Measurements from ENCODE around the gene IQGAP2. TPM values are rescaled to one million over a fixed set of nuclear protein-coding genes. Genes with fewer than 3 reads are reported as not detected.

Gene IQGAP2
- total and polyA plus RNA-seq, 2 of the 8 experiments (the other 6 are each of a cell fraction or from before 2014, with no cell fraction given) = 19.7 to 66.0 TPM

DNA sequence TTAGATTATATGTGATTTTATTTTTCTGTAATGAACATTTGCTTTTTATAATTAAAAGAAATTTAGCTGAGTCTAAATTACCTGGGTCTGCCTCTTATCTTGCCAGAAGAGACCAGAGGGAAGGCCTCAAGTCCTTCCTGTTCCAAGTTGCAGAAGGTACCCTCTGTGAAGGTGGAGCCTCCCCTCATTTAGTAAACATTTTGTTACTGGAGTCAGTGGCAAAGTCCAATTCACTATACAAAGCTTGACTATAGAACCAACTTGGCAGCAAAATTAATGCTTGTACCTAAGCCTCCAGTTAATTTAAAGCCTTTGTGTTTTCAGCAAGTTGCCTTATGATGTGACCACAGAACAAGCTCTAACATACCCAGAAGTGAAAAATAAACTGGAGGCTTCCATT is 270.0 kb downstream of the IQGAP2 start:
- no peak for TF ChIP-seq CHD1 (IDR thresholded peaks at IDR 0.05; ENCODE audit: low read depth, low read length)
- TF ChIP-seq BACH1 (IDR thresholded peaks at IDR 0.05; ENCODE audit: low read length) = no peak
- no peak for TF ChIP-seq GABPA (IDR thresholded peaks at IDR 0.05; ENCODE audit: borderline replicate concordance, insufficient read depth, low read length)
- TF ChIP-seq SAP30 (IDR thresholded peaks at IDR 0.05; ENCODE audit: insufficient read depth, insufficient replicate concordance, low read length) = no peak
- no peak for TF ChIP-seq EP300 (IDR thresholded peaks at IDR 0.05; ENCODE audit: borderline replicate concordance in 1 of 2, low read depth in 2 of 2, low read length in 2 of 2)
- TF ChIP-seq CBX5 (IDR thresholded peaks at IDR 0.05; ENCODE audit: low read depth, low read length) = no peak
- TF ChIP-seq, protein P1, sequence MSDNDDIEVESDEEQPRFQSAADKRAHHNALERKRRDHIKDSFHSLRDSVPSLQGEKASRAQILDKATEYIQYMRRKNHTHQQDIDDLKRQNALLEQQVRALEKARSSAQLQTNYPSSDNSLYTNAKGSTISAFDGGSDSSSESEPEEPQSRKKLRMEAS (IDR thresholded peaks at IDR 0.05) = no peak
- TF ChIP-seq POU5F1 (IDR thresholded peaks at IDR 0.05; ENCODE audit: low read depth, low read length) = no peak
- no peak for TF ChIP-seq CTBP2 (IDR thresholded peaks at IDR 0.05; ENCODE audit: borderline replicate concordance, insufficient read depth, insufficient read length, low read length)
- no peak for TF ChIP-seq EGR1 (IDR thresholded peaks at IDR 0.05; ENCODE audit: borderline replicate concordance, low read depth, low read length)
- TF ChIP-seq SP2 (IDR thresholded peaks at IDR 0.05; ENCODE audit: low read length) = no peak
- Histone ChIP-seq H3K27ac (ENCODE audit: low read depth, low read length) (no peak overlapping the region), H3K79me1 (ENCODE audit: low read depth, low read length) (no peaks in the 10 kb centered on the region), H2BK120ac (replicated peaks; ENCODE audit: low read depth, low read length) (no peak overlapping the region), H3K4me3 (ENCODE audit: extremely low read depth in 1 of 4, insufficient read depth in 2 of 4, low read depth in 3 of 4, low read length in 4 of 4) (no peak overlapping the region), H3K56ac (replicated peaks; ENCODE audit: insufficient read length, low read depth, low read length) (no peak overlapping the region), H2AFZ (ENCODE audit: low read length) (no peak overlapping the region), H4K5ac (ENCODE audit: insufficient read length, low read depth, low read length) (no peak overlapping the region), H2BK20ac (ENCODE audit: low read length) (no peak overlapping the region), H3K4me1 (replicated peaks in 1 of 4; ENCODE audit: control insufficient read depth in 3 of 4, insufficient read depth in 4 of 4, low read length in 3 of 4) (no peaks in the 10 kb centered on the region), H4K91ac (replicated peaks; ENCODE audit: insufficient read length, low read length) (no peak overlapping the region), H3K9ac (replicated peaks in 1 of 4; ENCODE audit: extremely low read depth in 1 of 4, low read depth in 3 of 4, low read length in 3 of 4) (no peak overlapping the region), H2BK15ac (ENCODE audit: low read length) (no peak overlapping the region), H3K9me3 (ENCODE audit: insufficient read depth in 2 of 2, low read depth in 1 of 2, low read length in 1 of 2) (no peaks in the 10 kb centered on the region), H3K18ac (ENCODE audit: extremely low read depth, low read length) (no peak overlapping the region), H3K14ac (ENCODE audit: insufficient read length) (no peak overlapping the region), H3K27me3 (replicated peaks in 1 of 4; ENCODE audit: control insufficient read depth in 3 of 4, extremely low read depth in 1 of 4, insufficient read depth in 3 of 4, low read length in 3 of 4) (no peaks in the 10 kb centered on the region), H4K8ac (ENCODE audit: extremely low read depth, insufficient read depth, low read length) (no peak overlapping the region), H2AK5ac (ENCODE audit: low read depth, low read length) (no peak overlapping the region), H2BK5ac (ENCODE audit: low read depth, low read length) (no peak overlapping the region), H3K4me2 (ENCODE audit: insufficient read depth in 1 of 2, low read depth in 2 of 2, low read length in 2 of 2) (no peak overlapping the region), H3K23me2 (ENCODE audit: low read depth, low read length) (no peaks in the 10 kb centered on the region), H3K79me2 (ENCODE audit: control insufficient read depth in 1 of 2, insufficient read depth in 2 of 2, low read length in 2 of 2) (no peaks in the 10 kb centered on the region), H3K4ac (replicated peaks; ENCODE audit: insufficient read length, low read depth, low read length) (no peak overlapping the region), H4K20me1 (replicated peaks in 1 of 2; ENCODE audit: control insufficient read depth in 1 of 2, insufficient read depth in 2 of 2, low read length in 2 of 2) (peaks cover 0 to 2% of the 10 kb centered on the region in 2 experiments), H2BK12ac (ENCODE audit: low read depth, low read length) (no peak overlapping the region), H3K23ac (ENCODE audit: insufficient read length) (no peak overlapping the region), H3K36me3 (ENCODE audit: control insufficient read depth in 2 of 4, insufficient read depth in 4 of 4, low read length in 3 of 4) (peaks cover 0 to 7% (median under 1%) of the 10 kb centered on the region in 4 experiments; a peak in 3 of 8 replicates)
- ChIA-PET POLR2A (ENCODE audit: partially characterized antibody) (interaction anchor here (1.1 kb wide), 1 partner anchor 14 kb away, joined by 3 read pairs; no protein-coding TSS in a partner anchor), CTCF (ENCODE audit: partially characterized antibody) (interaction anchor here (1.6 to 1.7 kb wide), 2 partner anchors 30 to 101 kb away, joined by 5 read pairs; no protein-coding TSS in a partner anchor)
- no peak for DNase-seq (ENCODE audit: low read depth in 1 of 2, low spot score in 2 of 2)
- no peak for FAIRE-seq

All from H1 (cell line).